Measurements from ENCODE around the gene SLITRK2. TPM values are rescaled to one million over a fixed set of nuclear protein-coding genes. Genes with fewer than 3 reads are reported as not detected.

SLITRK2 gene
- not detected in 5 replicates for total RNA-seq (2022; extraction: Qiagen RNA extraction; ENCODE audit: low read depth)

GRCh38 chrX:145817331-145818185 is at the start of gene SLITRK2:
TSS of gene SLITRK2 (plus strand) at chrX:145817829. CDS start at chrX:145822426, 4,597 bp downstream.

